ENCODE results near the gene KRTCAP2. TPM values are rescaled to one million over a fixed set of nuclear protein-coding genes. Genes with fewer than 3 reads are reported as not detected.

Gene KRTCAP2
- total RNA-seq, 1 donor from 2014 or later: 126 TPM

- peak; percentile 95 to 98 for DNase-seq (ENCODE audit: low read depth in 2 of 2)
Observed at GRCh38 chr1:155134880-155135414, 38.2 kb downstream of the KRTCAP2 start.

- no peak for DNase-seq (ENCODE audit: low read depth in 2 of 2)
Observed at GRCh38 chr1:155134322-155134721, 38.8 kb downstream of the KRTCAP2 start.

GRCh38 chr1:155133799-155134281, 39.3 kb downstream of the KRTCAP2 start:
- DNase-seq (ENCODE audit: low read depth in 2 of 2): no peak

GRCh38 chr1:155131856-155132255, 41.2 kb downstream of the KRTCAP2 start:
- no peak for DNase-seq (ENCODE audit: low read depth in 2 of 2)

- DNase-seq (ENCODE audit: low read depth in 2 of 2): no peak
Observed at GRCh38 chr1:155131285-155131684, 41.8 kb downstream of the KRTCAP2 start.

GRCh38 chr1:155130272-155131006, 42.7 kb downstream of the KRTCAP2 start:
- DNase-seq (ENCODE audit: low read depth in 2 of 2): no peak

GRCh38 chr1:155128755-155129473, 44.2 kb downstream of the KRTCAP2 start:
- DNase-seq (ENCODE audit: low read depth in 2 of 2): peak; percentile 88 to 98

GRCh38 chr1:155127967-155128754, 44.9 kb downstream of the KRTCAP2 start:
- no peak for DNase-seq (ENCODE audit: low read depth in 2 of 2)

GRCh38 chr1:155127105-155127966, 45.8 kb downstream of the KRTCAP2 start, which contains the start of gene EFNA1:
EFNA1 (plus strand) TSS chr1:155127876; CDS start chr1:155127978, 102 bp downstream.
- peak; percentile 92 to 97 for DNase-seq (ENCODE audit: low read depth in 2 of 2)

- DNase-seq (ENCODE audit: low read depth in 2 of 2): peak in 1 of 2 donors; percentile 76
Observed at GRCh38 chr1:155126556-155127104, 46.5 kb downstream of the KRTCAP2 start.

- peak; percentile 69 to 83 for DNase-seq (ENCODE audit: low read depth in 2 of 2)
Observed at GRCh38 chr1:155125946-155126555, 47.1 kb downstream of the KRTCAP2 start.

GRCh38 chr1:155125511-155125945, 47.6 kb downstream of the KRTCAP2 start:
- no peak for DNase-seq (ENCODE audit: low read depth in 2 of 2)

GRCh38 chr1:155124503-155125463, 48.3 kb downstream of the KRTCAP2 start:
- peak in 1 of 2 donors; percentile 84 for DNase-seq (ENCODE audit: low read depth in 2 of 2)

GRCh38 chr1:155123801-155124200, 49.3 kb downstream of the KRTCAP2 start:
- DNase-seq (ENCODE audit: low read depth in 2 of 2): peak; percentile 89 to 92

- DNase-seq (ENCODE audit: low read depth in 2 of 2): no peak
Observed at GRCh38 chr1:155122308-155122707, 50.8 kb downstream of the KRTCAP2 start.

- no peak for DNase-seq (ENCODE audit: low read depth in 2 of 2)
Observed at GRCh38 chr1:155121249-155121648, 51.9 kb downstream of the KRTCAP2 start.

GRCh38 chr1:155120253-155120652, 52.9 kb downstream of the KRTCAP2 start:
- DNase-seq (ENCODE audit: low read depth in 2 of 2): no peak

All from dermis microvascular lymphatic vessel endothelial cell (primary cell).